Neural cell (in vitro differentiated cells): Measurements from ENCODE around the gene TMEM179B. TPM values are rescaled to one million over a fixed set of nuclear protein-coding genes. Genes with fewer than 3 reads are reported as not detected.

Source experiments
- H2AFZ ChIP-seq: fragments of 200-600, 300-800 bp; sonication (generic), shearing (Covaris generic); 2 replicates; pipeline ENCODE4 v1.6.0; 2014; ENCODE audit warnings: low read depth, mild to moderate bottlenecking, antibody characterized with exemption, low read length, moderate library complexity
- H3F3A ChIP-seq: fragments of 200-600 bp; shearing (Covaris generic); 2 replicates; pipeline ENCODE4 v1.6.1; 2016; ENCODE audit warnings: mild to moderate bottlenecking, moderate library complexity, mixed read lengths, antibody characterized with exemption, low read length; ENCODE audit not compliant: insufficient read depth, poor library complexity, severe bottlenecking
- H3K27ac ChIP-seq: fragments of 200-600, 300-800 bp; sonication (generic), shearing (Covaris generic); 2 replicates; pipeline ENCODE4 v1.5.1; 2014; ENCODE audit warnings: mild to moderate bottlenecking, low read length, moderate library complexity
- H3K27me3 ChIP-seq: fragments of 300-800, 200-600 bp; sonication (generic), shearing (Covaris generic); 2 replicates; pipeline ENCODE4 v1.6.0; 2014; ENCODE audit warnings: mild to moderate bottlenecking, low read depth, low read length, moderate library complexity; ENCODE audit not compliant: insufficient read depth
- H3K36me3 ChIP-seq: fragments of 300-800, 200-600 bp; sonication (generic), shearing (Covaris generic); 2 replicates; pipeline ENCODE4 v1.5.1; 2014; ENCODE audit warnings: mild to moderate bottlenecking, antibody characterized with exemption, low read length, moderate library complexity; ENCODE audit not compliant: insufficient read depth
- H3K4me2 ChIP-seq: fragments of 300-800, 200-600 bp; sonication (generic), shearing (Covaris generic); 2 replicates; pipeline ENCODE4 v1.6.0; 2014; ENCODE audit warnings: mild to moderate bottlenecking, low read length
- H3K4me3 ChIP-seq: fragments of 300-800, 200-600 bp; sonication (generic), shearing (Covaris generic); 2 replicates; pipeline ENCODE4 v1.5.1; 2014; ENCODE audit warnings: mild to moderate bottlenecking, low read length, moderate library complexity
- H3K79me2 ChIP-seq: fragments of 200-600 bp; shearing (Covaris generic); replicated peaks from 2 replicates; pipeline ENCODE4 v1.6.0; 2014; ENCODE audit warnings: mild to moderate bottlenecking, low read length, moderate library complexity; ENCODE audit not compliant: insufficient read depth
- H3K9ac ChIP-seq: fragments of 300-800, 200-600 bp; sonication (generic), shearing (Covaris generic); 2 replicates; pipeline ENCODE4 v1.6.1; 2016; ENCODE audit warnings: mild to moderate bottlenecking, low read length, mixed read lengths
- H3K9me2 ChIP-seq: fragments of 200-600 bp; shearing (Covaris generic); 2 replicates; pipeline ENCODE4 v1.6.1; 2016; ENCODE audit warnings: mild to moderate bottlenecking, low read length, mixed read lengths; ENCODE audit not compliant: insufficient read depth
- H3K9me3 ChIP-seq: fragments of 200-600, 300-800 bp; sonication (generic), shearing (Covaris generic); 2 replicates; pipeline ENCODE4 v1.6.1; 2016; ENCODE audit warnings: mild to moderate bottlenecking, mixed run types, low read length, moderate library complexity, mixed read lengths
- H4K20me1 ChIP-seq: fragments of 200-600 bp; shearing (Covaris generic); 2 replicates; pipeline ENCODE4 v1.6.1; 2016; ENCODE audit warnings: mild to moderate bottlenecking, mixed run types; ENCODE audit not compliant: insufficient read depth
- EP300 ChIP-seq: fragments of 450-650 bp; conservative IDR thresholded peaks from 2 replicates; pipeline ENCODE4 v1.6.1; 2014; ENCODE audit warnings: antibody characterized with exemption, mild to moderate bottlenecking, moderate library complexity; ENCODE audit not compliant: poor library complexity, severe bottlenecking
- EZH2 ChIP-seq: fragments of 200-600, 300-800 bp; shearing (Covaris generic), sonication (generic); IDR thresholded peaks from 2 replicates; pipeline ENCODE4 v1.6.1; 2014; ENCODE audit warnings: antibody characterized with exemption, low read length, borderline replicate concordance, mild to moderate bottlenecking; ENCODE audit not compliant: insufficient read depth, poor library complexity, severe bottlenecking
- MXI1 ChIP-seq: fragments of 450-650 bp; conservative IDR thresholded peaks from 2 replicates; pipeline ENCODE4 v1.6.1; 2014; ENCODE audit warnings: antibody characterized with exemption, mild to moderate bottlenecking; ENCODE audit not compliant: poor library complexity, severe bottlenecking
- POLR2AphosphoS5 ChIP-seq: IDR thresholded peaks from 2 replicates; pipeline ENCODE4 v1.6.1; 2012
- RAD21 ChIP-seq: fragments of 450-650 bp; conservative IDR thresholded peaks from 2 replicates; pipeline ENCODE4 v1.6.1; 2014; ENCODE audit warnings: antibody characterized with exemption, mild to moderate bottlenecking, moderate library complexity
- SMC3 ChIP-seq: fragments of 450-650 bp; conservative IDR thresholded peaks from 2 replicates; pipeline ENCODE4 v1.6.1; 2014; ENCODE audit warnings: antibody characterized with exemption, mild to moderate bottlenecking, moderate library complexity; ENCODE audit not compliant: poor library complexity
- TAF1 ChIP-seq: IDR thresholded peaks from 2 replicates; pipeline ENCODE4 v1.6.1; 2012; ENCODE audit warnings: low read depth
- polyA plus RNA-seq: library from polyadenylated mRNA; depleted of rRNA; stranded (reverse); fragments of >200 nt; gene quantifications from 2 replicates; pipeline ENCODE4 v1.2.3, GENCODE V29; 2014
- TF ChIP-seq, protein P1 (sequence below): IDR thresholded peaks from 2 replicates; pipeline ENCODE4 v1.6.1; 2012; ENCODE audit warnings: borderline replicate concordance
- TF ChIP-seq, protein P2 (sequence below): fragments of 450-650 bp; IDR thresholded peaks from 2 replicates; pipeline ENCODE4 v1.5.1; 2014; ENCODE audit warnings: antibody characterized with exemption, mild to moderate bottlenecking, moderate library complexity; ENCODE audit not compliant: poor library complexity, severe bottlenecking

The TMEM179B gene
- polyA plus RNA-seq, 1 donor from 2014 or later = 24.5 TPM

DNA sequence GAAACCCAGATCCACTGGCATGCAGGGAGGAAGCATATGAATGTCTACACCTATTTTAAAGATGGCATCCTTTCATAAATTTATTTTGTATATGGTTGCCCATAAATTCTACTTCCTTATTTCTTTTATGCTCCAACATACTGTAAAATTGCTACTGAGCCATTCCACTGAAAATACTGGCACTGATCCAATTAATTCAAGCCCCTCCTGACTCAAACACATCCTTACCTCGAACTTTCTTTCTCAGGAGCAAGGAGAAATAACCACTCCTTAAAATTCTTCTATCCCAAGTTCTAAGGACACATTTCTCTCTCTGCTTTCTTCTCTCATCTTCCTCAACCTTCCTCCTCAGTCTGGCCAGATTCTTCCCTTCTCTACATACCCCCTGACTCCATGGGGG lies 23.5 kb downstream of the TMEM179B start:
- Histone ChIP-seq H3K27me3 (no peaks in the 10 kb centered on the region), H3K4me2 (no peak overlapping the region), H3F3A (no peaks in the 10 kb centered on the region), H3K27ac (no peak overlapping the region), H3K36me3 (no peaks in the 10 kb centered on the region), H3K79me2 (no peaks in the 10 kb centered on the region), H3K4me3 (no peak overlapping the region), H2AFZ (no peak overlapping the region), H3K9ac (no peak overlapping the region), H4K20me1 (no peaks in the 10 kb centered on the region), H3K9me3 (no peaks in the 10 kb centered on the region), H3K9me2 (no peaks in the 10 kb centered on the region)
- TF ChIP-seq, protein P1, sequence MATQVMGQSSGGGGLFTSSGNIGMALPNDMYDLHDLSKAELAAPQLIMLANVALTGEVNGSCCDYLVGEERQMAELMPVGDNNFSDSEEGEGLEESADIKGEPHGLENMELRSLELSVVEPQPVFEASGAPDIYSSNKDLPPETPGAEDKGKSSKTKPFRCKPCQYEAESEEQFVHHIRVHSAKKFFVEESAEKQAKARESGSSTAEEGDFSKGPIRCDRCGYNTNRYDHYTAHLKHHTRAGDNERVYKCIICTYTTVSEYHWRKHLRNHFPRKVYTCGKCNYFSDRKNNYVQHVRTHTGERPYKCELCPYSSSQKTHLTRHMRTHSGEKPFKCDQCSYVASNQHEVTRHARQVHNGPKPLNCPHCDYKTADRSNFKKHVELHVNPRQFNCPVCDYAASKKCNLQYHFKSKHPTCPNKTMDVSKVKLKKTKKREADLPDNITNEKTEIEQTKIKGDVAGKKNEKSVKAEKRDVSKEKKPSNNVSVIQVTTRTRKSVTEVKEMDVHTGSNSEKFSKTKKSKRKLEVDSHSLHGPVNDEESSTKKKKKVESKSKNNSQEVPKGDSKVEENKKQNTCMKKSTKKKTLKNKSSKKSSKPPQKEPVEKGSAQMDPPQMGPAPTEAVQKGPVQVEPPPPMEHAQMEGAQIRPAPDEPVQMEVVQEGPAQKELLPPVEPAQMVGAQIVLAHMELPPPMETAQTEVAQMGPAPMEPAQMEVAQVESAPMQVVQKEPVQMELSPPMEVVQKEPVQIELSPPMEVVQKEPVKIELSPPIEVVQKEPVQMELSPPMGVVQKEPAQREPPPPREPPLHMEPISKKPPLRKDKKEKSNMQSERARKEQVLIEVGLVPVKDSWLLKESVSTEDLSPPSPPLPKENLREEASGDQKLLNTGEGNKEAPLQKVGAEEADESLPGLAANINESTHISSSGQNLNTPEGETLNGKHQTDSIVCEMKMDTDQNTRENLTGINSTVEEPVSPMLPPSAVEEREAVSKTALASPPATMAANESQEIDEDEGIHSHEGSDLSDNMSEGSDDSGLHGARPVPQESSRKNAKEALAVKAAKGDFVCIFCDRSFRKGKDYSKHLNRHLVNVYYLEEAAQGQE = no peak
- TF ChIP-seq MXI1 (no peak), TAF1 (no peak)
- TF ChIP-seq, protein P2, sequence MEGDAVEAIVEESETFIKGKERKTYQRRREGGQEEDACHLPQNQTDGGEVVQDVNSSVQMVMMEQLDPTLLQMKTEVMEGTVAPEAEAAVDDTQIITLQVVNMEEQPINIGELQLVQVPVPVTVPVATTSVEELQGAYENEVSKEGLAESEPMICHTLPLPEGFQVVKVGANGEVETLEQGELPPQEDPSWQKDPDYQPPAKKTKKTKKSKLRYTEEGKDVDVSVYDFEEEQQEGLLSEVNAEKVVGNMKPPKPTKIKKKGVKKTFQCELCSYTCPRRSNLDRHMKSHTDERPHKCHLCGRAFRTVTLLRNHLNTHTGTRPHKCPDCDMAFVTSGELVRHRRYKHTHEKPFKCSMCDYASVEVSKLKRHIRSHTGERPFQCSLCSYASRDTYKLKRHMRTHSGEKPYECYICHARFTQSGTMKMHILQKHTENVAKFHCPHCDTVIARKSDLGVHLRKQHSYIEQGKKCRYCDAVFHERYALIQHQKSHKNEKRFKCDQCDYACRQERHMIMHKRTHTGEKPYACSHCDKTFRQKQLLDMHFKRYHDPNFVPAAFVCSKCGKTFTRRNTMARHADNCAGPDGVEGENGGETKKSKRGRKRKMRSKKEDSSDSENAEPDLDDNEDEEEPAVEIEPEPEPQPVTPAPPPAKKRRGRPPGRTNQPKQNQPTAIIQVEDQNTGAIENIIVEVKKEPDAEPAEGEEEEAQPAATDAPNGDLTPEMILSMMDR = no peak

DNA sequence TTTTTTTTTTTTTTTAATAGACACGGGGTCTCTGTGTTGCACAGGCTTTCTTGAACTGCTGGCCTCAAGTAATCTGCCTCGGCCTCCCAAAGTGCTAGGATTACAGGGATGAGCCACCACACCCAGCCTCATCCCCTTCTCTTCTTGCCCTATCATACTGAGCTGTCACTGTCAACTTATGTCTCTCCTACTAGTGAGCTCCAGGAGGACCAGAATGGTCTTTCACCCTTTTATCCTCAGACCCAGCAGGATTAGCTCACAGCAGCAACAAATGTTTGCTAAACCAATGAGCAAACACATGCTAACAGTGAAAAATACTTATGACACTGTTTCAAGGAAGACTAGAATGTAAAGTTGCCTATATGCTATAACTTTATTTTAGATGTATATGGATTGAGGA lies 24.5 kb downstream of the TMEM179B start:
- Histone ChIP-seq H3K9ac (no peak overlapping the region), H3K9me3 (no peaks in the 10 kb centered on the region), H3K79me2 (no peaks in the 10 kb centered on the region), H3K4me2 (no peak overlapping the region), H3K27ac (no peak overlapping the region), H3K27me3 (no peaks in the 10 kb centered on the region), H2AFZ (no peak overlapping the region), H3F3A (no peaks in the 10 kb centered on the region), H3K4me3 (no peak overlapping the region), H3K9me2 (no peaks in the 10 kb centered on the region), H4K20me1 (no peaks in the 10 kb centered on the region), H3K36me3 (no peaks in the 10 kb centered on the region)
- TF ChIP-seq POLR2AphosphoS5 (no peak), RAD21 (no peak), MXI1 (no peak), SMC3 (no peak), EZH2 (no peak), EP300 (no peak)
- TF ChIP-seq, protein P2 = no peak
- TF ChIP-seq, protein P1 = no peak
